Right lobe of liver (tissue), 4 donors: ENCODE results near the gene CAMKK1.

ENCODE experiments used
- POLR2A ChIP-seq: fragments of 450-650 bp; IDR thresholded peaks from one replicate; pipeline ENCODE4 v1.6.1; 2017; ENCODE audit warnings: antibody characterized with exemption, mild to moderate bottlenecking
- TF ChIP-seq, protein P1 (sequence below), 4 donors: fragments of 200-600 bp in 3 of 4; fragments of 450-650 bp in 1 of 4; IDR thresholded peaks; one replicate each; pipeline versions ENCODE4 v1.5.1 to v1.8.0; 2016 to 2022; ENCODE audit warnings: antibody characterized with exemption in 4 of 4, mild to moderate bottlenecking in 2 of 4
- donor health status: DM: no; HTN: no; CAD: no.
- donor health status: DM: no; HTN: no; CAD: no.
- donor health status: DM: no; HTN: yes; CAD: no.

DNA sequence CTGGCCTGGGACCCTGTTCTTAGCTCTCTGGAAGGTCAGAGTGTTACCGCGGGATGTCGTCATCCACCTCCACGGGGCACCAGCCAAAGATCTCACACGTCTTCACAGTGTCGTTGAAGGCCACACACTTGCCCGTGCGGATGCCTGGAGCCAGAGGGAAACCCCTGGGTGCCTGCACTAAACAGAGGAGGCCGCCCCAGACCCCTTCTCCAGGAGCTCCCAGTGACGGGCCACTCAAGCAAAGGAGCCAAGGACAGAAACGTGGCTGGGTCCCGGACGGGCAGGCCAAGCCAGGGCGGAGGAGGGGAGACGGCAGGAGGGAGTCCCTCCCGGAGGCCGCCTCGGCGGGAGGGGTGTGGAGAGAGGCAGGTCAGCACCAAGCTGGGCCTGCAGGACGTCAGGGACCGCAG lies 11.0 kb upstream of the CAMKK1 start:
- TF ChIP-seq, protein P1, sequence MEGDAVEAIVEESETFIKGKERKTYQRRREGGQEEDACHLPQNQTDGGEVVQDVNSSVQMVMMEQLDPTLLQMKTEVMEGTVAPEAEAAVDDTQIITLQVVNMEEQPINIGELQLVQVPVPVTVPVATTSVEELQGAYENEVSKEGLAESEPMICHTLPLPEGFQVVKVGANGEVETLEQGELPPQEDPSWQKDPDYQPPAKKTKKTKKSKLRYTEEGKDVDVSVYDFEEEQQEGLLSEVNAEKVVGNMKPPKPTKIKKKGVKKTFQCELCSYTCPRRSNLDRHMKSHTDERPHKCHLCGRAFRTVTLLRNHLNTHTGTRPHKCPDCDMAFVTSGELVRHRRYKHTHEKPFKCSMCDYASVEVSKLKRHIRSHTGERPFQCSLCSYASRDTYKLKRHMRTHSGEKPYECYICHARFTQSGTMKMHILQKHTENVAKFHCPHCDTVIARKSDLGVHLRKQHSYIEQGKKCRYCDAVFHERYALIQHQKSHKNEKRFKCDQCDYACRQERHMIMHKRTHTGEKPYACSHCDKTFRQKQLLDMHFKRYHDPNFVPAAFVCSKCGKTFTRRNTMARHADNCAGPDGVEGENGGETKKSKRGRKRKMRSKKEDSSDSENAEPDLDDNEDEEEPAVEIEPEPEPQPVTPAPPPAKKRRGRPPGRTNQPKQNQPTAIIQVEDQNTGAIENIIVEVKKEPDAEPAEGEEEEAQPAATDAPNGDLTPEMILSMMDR (IDR thresholded peaks at IDR 0.05) = no peak
- TF ChIP-seq POLR2A = no peak
